HG03442 (cell line): ENCODE results near the gene RNF214.
A peak's percentile ranks its signal among the peaks of the same experiment; 100 is the strongest.

ENCODE experiments used
- ATAC-seq: cut with Tn5 transposase; IDR thresholded peaks from one replicate; pipeline ENCODE4 v1.9.1; 2021; ENCODE audit warnings: mild to moderate bottlenecking, moderate library complexity; ENCODE audit not compliant: unreplicated experiment

The RNF214 gene

DNA sequence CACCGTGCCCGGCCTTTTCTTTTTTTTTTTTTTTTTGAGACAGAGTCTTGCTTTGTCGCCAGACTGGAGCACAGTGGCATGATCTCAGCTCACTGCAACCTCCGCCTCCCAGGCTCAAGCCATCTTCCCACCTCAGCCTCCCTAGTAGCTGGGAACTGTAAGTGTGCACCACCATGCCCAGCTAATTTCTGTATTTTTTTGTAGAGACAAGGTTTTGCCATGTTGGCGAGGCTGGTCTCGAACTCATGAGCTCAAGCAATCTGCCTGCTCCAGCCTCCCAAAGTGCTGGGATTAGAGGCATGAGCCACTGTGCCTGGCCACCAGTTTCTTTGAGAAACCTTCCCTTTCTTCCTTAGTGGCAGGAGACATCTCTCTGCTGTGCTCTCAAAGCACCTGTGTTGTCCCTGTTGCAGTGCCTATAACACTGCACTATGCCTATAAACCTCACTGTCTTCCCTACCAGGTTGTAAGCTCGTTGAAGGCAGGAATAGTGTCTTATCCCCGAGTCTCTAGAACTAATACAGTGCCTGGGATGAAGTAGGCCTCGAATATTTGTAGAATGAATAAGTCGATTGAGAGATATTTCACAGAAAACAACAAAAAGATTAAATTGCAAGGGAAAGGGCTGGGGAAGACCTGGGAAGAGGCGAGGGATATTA is 19.6 kb upstream of the RNF214 start:
- no peak for ATAC-seq

DNA sequence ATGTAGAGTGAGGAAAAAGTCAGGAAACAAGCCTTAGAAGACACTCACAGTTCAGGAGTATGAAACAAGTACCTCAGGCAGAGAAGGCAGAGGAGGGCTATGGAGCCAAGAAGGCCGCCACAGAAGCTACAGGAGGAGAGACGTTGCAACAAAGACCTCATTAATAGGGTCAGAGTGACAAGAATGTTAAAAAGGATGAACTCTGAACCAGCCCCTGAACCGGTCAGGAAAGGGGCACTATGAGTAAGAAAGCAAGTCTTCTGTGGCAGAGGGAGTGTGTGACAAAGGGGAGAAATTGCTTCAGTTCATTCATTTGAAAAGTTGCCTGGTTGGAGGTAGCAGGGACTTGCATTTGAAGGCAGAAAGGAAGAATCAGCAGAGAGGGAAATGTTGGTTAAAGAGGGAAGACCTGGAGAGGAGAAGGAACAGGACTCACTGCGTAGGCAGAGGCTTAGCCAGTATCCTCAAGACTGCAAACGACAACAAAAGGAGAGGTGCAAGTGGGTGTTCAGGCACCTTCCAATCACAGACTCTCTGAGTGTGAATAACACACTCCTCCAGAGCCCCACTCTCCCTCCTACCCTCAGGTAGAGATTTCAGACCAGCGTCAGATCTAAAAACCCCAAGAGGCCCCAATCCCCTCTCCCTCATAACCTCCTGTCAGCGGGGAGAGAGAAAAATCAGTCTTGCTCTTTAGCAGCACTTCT is 17.9 kb upstream of the RNF214 start:
- ATAC-seq = no peak

DNA sequence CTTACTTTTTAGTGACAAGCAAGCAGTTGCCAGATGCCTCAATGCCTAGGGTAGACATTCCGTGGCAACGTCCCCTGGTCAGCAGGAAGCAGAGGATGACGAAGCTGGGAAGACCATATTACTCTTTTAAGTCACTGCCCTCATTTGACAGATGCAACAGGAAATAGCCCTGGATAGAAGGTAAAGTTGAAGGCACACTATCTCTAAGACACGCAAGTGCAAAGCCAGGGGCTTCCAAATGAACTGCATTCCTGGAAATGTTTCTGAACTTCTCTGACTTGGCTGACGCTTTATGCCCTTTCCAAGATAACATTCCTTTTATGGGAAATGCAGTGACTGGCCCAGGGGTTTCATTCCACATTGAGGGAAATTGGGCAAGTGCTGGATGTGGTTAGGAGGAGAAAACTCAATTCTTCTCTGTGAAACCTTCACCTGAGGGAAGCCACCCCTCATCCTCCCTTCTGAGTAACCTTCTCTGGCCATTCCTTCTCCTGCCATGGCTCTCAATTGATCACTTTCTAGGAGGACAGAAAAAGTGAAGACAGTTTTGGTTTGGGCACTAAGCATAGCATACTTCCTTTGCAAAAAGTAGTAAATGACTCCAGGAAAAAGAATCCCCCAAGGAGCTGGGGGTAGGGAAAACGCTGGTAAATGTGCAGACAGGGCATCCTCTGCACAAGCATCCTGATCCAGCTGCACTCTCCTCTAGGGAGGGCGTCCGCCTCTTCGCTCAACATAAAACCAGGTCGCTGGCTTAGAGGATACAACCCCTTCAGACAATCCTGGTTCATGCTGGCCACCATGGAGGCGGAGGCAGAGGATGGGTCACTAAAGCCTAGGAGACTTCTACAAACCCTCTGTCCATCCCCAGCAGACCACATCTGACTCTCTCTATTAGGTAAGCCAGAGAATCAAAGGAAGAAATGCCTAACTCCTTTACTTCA is 15.1 kb upstream of the RNF214 start:
- no peak for ATAC-seq

DNA sequence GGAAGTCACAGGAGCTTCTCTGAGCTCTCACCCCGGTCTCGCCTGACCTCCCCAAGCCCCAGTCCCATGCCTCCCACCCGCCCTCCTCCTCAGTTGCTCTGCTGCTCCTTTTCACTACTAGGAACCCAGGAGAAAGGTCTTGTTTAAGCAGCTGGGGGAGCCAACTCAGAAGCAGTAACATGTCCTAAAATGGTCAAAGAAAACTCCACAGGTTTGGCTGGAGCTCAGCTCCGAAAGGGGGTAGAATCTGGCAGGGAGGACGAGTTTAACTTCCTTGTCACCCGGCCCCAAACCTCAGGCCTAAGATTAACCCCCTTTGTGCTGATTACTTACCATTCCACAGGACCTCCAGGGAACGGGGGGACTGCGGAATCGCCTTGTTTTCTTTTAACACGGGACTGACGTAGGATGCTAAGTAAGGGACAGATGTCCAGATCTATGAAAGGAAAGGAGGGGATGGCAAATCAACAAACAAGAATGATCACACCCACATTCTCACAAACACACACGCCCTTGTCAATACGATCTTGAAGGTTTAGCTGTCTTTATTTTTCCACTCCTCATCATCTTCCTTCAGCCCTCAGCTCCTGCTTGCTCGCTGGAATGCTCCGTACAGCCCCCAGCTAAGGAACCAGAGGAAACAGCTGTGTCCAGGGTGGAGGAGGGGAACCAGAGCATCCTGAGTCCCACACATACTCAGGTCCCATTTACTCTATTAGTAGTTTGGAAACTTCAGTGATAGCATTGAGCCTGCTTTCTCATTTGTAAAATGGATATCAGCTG is 14.1 kb upstream of the RNF214 start:
- ATAC-seq = no peak

DNA sequence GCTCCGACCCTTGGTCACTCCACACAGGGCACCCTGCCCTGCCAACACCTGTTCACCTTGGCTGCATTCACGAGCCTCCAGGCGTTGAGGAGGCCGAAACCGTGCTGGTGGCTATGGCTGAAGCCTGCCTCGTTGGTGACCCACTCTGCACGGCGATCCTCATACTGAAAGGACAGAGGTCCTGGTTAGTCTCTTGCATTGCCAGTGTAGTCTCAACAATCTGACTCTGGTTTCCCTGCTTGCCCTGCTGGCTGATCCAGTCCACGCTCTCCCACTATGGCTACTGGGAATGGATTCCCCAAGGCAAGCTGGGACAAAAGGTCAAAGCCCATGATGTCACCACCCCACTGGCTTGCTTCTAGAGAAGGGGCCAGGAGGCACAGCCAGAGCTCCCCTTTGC is 13.5 kb upstream of the RNF214 start:
- ATAC-seq = no peak

DNA sequence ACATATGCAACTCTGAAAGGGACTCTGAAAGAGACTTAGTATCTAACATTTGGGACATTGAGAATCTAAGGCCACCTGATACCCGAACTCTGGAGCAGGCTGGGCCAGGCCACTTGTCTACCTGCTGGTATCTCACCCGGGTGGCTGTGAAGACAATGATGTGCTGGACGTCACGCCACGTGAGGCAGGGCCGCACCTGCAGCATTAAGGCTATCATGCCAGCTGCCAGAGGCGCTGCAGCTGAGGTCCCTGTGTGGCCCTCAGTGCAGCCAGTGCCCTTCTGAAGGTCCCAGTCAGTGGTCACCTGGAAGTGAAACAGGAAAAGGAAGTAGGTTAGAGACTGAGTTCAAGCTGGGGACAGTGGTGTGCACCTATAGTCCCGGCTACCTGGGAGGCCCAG is 13.0 kb upstream of the RNF214 start:
- no peak for ATAC-seq

DNA sequence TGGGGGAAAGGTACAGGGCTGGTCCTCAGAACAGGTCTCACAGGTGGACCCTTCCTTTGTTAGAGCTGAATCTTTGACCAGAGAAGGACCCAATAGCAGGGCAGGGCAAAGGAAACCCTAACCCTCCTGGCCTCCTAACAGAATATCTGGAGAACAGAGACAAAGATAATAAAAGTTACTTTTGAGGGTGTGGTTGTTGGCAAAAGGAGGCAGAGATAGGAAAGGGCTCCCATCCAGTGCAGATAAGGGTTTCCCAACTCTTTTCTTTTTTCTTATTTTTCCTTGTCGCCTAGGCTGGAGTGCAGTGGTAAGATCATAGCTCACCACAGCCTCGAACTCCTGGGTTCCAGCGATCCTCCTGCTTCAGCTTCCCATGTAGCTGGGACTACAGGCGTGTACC is 12.5 kb upstream of the RNF214 start:
- no peak for ATAC-seq

DNA sequence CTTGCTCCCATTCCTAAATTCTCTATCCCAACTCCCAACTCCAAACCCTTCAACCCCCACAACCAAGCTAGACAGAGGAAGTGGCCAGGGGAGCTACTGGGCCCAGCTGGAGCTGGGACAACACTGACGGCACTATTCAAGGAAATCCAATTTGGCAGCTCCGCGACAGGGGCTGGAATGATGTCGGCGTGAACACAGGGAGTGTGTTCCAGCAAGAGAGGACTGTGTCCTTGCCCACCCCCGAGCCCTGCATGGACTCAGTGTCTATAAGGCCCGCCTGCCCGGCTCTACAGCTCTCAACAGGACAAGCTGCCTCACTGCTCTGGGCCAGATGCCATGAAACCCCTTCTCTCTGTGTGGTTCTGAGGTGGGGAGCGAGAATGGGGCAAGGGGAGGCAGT is 11.9 kb upstream of the RNF214 start:
- ATAC-seq = no peak

DNA sequence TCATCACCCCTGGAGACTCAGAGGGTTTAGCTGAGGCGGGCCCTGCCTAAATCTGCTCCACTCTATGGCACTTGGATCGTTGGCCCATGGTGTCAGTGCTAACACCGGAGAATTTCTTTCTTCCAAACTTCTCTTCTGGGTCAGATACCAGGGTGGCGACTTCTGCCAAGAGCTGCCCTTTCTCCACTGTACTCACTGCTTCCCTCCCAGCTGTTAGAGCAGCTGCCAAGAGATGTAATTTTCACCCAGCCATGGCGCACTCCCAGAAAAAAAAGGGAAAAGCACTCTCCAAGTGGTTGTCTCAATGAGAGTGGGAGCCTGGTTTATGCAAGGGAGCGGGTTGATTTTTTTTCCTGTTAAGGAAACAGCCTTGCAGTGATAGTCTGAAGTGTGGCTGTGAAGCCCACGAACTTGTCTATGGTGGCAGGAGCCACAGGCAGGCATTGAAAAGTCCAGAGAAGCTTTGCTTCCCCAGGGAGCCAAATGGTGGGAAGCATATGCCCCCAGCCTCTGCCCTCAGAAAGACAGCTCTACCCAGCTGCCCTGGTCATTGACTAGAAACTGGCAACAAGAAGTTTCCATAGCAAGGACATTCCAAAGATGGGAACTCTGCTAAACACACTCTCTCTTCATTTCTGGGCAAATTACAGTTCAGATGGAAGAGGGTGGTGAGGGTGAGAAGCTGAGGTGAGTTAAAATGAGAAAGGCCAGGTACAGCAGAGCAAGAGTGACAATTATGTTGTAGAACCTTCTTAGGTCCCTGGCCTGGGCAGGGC is 11.3 kb upstream of the RNF214 start:
- ATAC-seq = no peak

DNA sequence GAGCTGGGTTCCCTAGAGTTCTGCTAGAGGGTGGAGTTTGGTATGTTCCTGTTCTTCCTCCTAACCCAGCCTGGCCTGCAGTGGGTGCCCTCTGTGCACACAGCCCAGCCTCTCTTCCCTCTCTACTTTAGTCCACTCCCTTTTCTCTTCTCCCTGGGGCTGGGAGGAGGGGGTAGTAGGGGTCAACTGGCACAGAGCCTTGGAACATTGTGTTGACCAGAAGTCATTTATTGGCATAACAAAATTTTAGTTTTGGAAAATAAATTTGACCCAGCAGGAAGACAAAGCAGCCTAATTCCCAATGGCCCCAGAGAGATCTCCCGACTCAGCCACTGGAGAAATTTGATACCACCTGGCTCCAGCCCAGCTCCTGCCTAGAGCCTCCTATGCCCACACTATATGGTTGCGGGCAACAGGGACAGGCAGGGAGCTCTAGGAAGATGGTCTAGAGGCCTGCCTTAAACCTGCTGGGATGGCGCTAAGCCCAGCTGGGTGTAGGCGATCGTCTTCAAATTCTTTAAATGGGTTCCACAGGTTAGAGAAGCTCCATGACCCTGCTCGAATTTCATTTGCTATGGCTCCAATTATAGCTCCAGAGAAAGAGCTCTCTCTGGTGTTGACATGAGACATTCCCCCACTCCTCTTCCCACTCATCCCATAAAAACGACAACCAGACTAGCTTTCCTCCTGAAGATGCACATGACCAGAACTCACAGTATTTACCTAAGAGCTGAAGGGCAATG is 10.5 kb upstream of the RNF214 start:
- no peak for ATAC-seq

DNA sequence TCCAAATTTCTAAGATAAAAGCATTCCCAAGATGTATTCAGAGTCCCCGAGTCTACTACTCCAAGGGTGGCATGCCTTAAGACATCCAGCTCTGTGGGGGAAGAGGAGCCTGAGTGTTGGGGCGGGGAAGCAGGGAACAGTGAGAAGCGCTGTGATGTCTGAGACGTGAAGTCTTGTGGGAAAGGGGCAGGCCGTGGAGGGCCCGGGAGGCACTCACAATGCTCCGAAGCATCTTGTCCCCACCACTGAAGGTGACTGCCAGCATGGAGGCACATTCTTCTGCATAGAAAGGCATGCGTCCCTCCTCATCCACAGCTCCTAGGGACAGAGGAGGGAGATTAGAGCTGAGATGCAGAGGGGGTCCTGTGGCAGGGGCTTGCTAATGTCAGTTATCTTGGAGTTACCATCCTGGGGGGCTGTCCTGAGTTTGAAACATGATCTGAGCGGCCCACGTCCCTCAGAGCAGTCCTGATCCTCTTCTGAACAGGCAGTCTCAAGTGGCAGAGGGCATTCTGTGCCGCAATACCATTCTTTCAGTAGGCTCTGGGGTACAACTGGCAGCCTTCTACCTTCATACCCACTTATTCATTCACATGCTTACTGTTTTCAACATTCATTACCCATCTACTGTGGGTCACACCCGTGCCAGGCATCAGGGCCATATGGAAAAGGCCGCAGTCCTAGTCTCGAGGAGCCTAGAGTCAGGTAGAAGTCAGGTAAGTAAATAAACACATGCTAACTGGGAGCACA is 9.3 kb upstream of the RNF214 start:
- no peak for ATAC-seq

DNA sequence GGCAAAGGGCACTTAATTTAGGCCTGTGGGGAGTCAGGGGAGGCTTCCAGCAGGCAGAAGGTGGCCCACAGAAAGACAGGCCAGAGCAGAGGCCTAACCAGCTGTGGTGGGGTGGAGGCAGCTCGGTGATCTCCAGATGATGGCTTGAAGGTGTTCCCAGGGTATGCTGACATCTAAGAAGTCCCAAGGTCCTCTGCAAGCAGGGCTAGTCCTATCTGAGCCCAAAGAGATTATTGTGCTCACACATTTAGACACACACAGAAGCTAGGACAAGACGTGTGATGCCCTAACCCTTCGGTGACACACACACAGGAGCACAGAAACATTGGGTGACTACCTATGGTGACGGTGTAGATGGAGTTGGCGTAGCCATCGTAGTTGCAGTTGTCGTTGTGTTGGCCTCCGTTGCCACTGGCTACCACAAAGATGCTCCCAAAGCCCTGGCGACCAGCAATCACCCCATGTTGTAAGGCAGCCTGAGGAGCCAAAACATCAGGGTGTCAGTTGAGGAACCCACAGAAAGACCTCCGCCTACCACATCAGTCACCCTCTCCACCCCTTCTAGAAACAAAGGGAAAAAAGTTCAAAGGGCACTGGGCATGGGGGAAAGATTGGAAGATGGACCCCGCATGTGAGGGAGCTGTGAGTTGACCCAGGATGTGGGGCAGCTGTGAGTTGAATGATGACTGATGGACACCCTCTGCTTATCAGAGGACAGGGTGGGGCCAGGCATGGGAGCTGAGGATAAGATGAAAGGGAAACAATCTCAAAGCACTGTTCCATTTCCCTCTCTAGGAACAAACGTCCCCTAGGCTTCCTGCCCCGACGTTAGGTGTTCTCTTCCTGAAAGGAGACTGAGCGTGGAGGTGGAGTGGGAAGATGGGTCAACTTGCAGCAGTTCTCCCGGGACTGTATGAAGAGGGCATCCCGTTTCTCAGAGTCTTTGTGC is 8.5 kb upstream of the RNF214 start:
- no peak for ATAC-seq

DNA sequence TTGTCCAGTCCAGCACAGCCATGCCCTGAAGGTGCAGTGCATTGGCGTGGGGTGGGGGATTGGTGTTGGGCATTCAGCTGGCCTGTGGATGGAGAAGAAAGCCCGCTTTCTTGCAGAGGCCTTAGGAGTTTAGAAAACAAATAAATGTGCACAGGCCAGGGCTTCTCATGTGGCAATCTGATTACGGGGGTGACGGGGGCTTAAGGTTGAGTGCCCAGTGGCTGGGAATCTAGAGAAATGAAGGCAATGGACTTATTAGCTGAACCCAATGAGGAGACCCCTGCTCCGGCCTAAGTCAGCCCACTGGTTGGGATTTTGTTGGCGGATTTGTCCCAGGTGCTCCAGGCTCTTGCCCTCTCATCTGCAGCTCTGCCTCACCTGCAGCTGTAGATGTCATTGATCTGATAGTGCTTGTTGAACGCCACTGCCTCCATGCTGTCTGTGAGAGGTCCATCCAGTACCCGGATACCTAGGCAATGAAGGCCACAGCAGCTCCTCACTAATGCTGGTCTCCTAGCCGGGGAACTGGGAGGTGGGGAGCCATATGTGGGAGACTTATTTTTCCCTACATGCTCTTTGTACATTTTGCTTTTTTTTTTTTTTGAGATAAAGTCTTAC is 6.8 kb upstream of the RNF214 start:
- ATAC-seq = no peak

DNA sequence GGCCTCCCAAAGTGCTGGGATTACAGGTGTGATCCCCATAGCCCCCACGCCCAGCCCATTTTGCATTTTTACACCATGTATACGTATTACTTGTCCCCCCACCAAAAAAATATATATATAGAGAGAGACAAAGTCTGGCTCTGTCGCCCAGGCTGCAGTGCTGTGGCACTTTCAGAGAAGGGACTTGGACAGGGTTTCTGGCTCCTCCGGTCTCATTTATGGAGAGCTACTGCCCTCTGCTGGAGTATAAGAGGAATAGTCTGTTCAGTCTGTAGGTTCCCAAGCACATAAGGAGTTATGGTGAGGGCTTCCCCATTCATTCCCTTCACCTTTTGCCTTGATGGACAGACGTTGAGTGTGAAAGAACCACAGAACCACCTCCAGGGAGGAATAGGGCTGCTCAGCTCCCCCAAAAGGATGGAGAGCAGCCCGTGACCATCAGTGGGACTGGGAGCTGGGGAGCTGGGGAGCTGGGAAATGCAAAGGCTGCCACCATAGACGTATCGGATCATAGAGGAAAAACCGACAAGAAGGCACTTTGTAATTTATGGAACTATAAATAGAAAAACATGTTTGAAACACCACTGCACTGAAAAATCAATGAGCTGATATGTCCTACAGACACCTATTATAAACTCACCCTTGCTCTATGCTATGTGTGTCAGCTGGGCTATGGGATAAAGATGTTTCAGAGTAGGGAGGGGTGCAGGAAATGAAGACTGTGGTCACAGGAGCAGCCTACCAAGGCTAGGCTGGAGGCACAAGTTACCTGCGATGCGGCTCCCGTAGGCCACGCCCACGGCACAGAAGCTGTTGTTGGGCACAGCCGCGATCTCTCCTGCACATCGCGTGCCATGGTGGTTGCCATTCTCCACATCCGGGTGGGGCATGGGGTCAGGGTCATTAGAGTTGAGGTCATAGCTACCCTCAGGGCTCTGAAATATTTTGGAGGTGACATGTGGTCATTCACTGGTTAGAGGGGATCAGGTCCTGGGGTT is 5.8 kb upstream of the RNF214 start:
- ATAC-seq = peak; percentile 38

DNA sequence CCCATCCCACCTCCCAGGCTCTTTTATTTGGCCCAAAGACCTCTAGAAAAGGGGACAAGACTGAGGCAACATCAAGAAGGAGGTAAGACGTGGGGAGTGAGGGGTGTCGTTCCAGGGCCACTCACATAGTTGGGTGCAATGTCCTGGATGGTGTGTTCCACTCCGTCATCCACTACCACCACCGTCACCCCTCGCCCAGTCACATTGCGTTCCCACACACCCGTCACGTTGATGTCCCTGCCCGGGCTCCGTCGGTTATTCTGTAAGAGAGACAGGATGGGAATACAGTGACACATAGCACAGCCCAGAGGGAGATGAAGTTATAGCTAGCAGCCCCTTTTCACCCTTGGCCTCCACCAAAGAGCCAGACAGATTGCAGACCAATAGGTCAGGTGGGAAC is 4.4 kb upstream of the RNF214 start:
- ATAC-seq = no peak

DNA sequence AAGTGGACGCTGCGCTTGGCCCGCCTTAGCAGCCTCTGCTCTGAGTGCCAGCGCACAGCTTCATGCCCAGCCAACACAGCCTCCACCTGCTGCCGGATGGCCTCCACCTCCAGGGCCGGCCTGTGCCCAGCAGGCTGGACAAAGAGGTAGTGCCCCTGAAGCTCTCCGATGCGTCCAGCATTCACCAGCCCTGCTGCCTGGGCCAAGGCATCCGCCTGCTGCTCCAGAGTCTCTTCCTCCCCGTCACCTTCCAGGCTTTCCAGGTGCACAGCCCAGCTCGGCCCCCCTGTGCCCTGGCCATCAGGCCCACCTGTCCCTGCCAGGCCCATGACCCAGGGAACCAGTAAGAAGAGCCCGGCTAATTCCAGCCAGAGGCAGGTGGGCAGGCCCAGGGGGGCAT is 3.1 kb upstream of the RNF214 start:
- ATAC-seq = no peak
